NK-92 (cell line): ENCODE measurements around the gene PPP3CA.
"Not testable (repeated sequence)": the region's sequence is repeated elsewhere in the genome, so short reads cannot be mapped to it uniquely, and the experiment has no call there.

Experiments used
- DNase-seq: peaks from one replicate; lab custom pipeline; 2025; ENCODE audit not compliant: unreplicated experiment; lab: John Stamatoyannopoulos, UW

Gene PPP3CA

DNA sequence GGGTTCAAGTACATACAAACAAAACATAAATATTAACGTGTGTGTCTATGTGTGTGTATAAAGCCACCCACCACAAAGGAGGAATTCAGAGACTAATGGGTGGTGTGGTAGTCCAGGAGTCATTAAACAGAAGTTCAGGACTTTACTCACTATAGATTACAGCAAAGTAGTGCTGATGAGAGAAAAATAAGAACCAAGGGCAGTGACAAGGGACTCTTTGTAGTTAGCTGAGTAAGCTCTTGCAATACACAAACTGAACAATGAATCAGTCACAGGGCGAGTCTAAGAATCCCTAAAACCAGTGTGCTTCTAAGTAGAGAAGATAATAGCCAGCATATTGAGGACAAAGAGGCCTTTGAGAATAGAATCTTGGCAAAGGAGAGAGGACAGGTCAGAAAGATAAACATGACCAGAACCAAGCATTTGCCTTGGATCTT is 232.4 kb downstream of the PPP3CA start:
- DNase-seq, result no peak

DNA sequence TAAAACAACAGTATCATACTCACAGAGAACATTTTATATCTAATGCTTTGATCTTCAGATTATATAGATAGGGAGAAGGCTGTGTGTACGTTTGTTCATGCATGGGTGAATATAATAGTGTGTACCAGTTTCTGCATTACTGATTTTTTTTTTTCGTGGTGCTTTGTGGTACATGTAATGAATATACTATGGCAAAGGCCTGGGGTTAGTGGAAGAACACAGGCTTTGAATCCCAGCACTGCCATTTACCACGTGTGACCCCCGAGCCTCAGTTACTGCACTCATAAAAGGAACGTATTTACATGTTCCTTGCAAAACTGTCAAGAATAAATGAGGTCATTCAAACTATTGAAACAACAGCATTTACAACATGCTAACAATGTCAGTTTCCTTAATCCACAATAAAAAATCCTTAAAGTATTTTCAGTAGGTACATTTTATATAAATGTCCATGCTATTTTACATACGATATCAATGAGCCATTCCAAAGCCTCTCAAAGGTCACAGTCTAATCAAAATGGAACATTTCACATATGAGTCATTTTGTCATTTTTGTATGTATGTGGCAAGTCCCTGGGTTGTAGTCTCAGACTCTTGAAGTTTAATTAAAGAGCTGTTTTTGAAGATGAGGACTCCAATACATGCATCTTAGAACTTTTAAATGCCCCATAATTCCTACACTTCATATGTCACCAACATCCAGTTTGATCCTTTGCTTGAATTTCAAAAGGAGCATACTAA is 242.8 kb downstream of the PPP3CA start:
- no peak for DNase-seq

DNA sequence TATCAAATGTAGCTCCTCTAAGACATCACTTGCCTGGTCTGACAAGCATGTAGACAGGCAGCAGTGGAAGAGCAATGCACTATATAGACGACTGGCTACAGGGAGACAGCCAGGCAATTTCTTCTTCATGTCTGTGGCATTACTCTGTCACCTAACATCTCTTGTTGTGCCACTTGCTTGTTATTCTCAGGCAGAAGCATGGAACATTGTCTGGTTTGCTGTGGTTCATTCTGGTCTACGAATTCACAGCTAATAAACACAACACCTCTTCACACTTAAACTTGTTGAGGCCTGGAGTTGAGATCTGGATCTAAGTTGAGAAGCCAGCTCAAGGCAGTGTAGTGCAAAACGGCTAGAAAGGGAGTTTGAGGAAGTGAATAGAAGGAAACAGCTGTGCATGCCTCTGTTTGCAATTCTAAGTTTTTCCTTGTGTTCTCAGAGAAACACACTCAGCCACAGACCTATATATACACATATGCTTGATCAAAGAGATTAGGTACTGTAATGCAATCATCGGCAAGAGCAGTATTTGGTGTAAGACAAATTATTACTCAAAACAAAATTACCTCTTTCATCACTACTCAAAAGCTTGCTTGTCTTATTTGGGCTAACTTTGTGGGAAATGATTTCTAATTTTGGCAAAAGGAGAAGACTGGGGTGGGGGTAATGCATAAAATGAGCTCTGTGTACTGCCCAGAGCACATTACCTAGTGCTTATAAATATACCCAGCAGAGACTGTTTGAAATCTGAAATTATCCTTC is 243.8 kb downstream of the PPP3CA start:
- no peak for DNase-seq

DNA sequence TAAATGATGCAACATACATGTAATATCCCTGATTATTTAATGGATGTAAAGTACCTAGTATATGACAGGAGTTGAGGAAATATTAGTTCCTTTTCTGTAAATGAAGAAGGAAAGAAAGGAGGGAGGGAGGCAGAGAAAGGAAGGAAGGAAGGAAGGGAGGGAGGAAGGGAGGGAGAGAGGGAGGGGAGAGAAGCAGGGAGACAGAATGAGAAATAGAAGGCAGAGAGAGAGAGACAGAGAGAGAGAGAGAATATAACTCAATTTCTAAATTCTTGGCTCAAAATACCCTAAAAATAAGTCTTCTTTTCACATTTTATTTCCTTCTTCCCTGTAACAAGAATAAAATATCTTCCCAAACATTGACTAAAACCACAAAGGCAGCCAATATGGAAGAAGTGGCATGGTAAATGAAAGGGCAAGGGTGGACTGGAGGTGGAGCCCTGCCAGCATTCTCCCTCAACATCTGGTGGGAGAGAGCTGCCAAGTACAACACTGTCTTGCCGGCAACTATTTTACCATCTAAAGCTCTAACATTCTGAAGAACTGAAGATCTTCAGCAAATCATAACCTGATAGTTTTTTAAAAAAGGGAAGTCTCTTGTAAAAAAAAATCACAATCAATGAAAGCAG is 245.1 kb downstream of the PPP3CA start:
- no peak for DNase-seq

DNA sequence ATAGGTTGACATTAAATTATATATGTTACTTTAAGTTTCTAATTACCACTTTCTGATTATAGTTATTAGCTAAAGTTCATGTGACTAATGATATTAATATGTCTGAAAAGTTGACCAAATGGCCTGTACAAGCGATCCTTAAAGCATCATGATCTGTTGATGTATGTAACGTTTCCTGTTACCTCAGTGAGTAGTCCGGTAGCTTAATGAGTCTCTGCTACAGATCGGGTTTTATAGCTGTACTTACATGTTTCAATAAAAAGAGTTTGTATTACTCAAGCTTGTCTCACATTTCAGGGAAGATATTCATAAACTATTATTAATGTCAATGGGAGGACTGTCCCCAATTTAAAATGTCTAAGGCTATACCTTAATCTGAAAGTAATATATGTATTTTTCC is 246.3 kb downstream of the PPP3CA start:
- DNase-seq, result no peak

DNA sequence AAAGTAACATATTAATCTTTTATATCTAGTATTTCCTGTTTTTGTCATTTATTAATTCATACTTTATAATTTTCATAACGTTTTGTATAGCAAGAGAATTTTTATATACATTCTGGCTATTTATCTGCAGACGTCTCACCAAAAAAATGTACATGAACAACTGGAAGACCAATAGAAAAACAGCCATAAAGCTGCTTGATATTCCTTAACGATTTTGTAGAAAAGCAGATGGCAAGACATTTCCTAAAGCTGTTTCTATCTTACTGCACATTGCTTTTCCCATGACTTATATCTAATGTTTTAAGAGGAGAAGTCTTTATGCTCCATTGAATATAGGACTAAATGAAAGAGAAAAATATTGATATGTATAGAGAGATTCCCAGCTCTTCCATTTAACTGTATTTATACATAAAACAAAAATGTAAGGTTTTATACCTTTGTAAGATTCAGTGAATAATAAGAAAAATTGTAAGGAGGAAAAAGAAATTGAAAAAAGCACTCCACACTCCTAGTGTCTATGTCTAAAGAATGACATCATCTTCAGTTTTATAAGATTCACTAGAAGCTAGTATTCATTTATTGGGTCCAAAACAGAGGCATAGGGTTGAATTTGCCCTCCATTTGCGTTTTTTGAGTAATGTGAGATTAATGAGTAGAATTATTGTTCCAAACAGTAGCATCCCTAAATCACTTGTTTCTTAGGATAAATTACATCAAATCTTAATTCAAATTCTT is 248.5 kb downstream of the PPP3CA start:
- no peak for DNase-seq

DNA sequence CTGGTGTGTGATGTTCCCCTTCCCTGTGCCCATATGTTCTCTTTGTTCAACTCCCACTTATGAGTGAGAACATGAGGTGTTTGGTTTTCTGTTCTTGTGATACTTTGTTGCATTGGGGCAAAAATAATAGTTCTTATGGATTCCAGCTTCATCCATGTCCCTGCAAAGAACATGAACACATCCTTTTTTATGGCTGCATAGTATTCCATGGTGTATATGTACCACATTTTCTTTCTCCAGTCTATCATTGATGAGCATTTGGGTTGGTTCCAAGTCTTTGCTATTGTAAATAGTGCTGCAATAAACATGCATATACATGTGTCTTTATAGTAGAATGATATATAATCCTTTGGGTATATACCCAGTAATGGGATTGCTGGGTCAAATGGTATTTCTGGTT is 254.7 kb downstream of the PPP3CA start:
- DNase-seq, result not testable (repeated sequence)

DNA sequence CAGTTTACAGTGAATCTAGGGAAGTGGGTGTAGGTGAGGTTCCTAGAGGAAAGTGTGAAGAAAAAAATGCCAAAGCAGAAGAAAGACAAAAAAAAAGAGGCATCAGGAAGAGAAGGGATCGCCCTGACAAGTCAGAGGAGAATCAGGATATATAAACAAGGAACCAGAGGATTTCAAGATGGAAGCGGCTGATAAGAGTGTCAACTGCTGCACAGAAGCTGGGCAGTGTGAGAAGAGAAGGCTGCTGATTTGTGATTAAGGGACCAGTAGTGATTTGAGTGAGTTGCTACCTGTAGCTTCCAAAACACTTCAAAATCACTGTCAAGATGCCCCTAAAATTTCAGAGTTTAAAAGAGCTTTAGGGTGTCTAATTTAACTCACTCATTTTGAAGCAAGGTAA is 258.2 kb downstream of the PPP3CA start:
- DNase-seq, result no peak

DNA sequence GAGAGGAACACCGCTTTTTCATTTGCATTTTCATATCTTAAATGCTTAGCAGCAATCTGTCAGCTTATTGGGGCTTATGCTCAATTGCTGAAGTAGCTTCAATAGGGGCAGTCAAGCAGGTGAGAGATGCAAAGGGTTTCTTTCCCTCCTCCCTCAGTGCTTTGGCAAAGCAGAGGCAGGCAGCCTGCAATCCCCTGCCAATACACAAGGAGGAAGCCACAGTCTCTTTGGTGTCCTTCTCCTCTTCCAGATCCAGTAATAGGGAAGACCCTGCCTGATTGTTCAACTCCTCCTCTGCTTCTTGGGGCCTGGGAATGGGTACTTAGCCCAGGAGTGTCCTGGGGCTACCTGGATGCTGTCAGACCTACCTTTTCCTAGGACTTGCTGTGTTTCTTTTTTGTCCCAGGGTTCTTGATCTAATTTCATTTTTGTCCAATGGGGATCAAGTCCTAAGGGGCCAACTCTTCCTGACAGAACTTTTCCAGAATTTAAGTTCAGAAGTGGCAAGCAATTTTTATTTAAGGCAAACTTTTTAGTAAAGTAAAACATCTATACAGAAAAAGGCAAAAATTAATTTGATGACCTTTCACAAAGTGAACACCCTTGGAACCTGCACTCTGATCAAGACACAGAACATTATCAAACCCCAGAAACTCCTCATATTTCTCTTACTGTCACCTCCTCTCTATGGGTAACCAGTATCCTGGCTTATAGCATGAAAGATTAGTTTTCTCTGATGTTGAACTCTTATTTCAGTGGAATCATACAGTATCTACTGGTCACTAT is 260.3 kb downstream of the PPP3CA start:
- DNase-seq, result no peak

DNA sequence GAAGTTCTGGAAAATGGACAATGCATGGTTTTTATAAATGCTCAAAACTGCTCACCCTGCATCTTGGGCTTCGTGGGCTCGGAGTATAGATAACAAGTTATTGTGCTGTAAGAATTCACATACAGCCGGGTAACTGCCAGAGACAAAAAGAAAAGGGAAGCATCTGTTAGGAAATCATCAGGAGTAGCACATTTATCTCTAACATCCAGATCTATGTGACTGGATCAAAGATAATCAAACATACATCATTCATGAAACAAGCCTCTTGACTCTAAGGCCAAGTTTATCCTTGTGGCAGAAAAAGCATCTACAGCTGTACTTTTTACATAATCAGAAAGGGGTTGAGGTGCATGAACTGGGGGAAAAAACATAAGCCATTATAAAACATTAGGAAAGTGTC is 264.2 kb downstream of the PPP3CA start:
- no peak for DNase-seq

DNA sequence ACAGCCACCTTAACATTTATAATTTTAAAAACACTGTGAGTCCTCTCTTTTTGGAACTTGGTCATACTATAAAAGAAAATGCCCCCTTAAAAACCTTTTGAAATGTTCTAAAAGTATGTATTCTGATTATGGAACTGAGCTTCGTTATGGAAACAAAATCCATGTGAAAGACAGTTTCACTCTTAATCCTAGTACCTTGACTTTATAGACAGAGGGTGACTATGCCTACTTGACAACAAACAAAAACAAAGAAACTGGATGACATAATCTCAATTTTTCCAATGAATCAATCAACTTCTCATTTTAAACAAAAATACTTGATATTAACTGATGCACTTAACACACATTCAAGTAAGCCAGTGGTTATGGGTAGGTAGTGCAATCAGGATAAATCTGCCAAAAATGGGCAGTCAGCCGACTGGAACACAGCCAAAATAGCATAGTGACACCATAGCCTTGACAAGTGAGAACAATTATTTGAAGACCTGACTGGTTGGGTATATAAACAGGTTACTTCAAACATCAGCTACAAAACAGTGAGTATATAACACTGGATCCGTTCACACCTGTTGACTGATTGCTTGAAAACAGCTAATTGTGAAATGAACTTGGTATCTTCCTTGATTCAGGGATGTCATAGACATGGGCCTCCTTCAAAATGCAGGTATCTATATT is 265.5 kb downstream of the PPP3CA start:
- no peak for DNase-seq

DNA sequence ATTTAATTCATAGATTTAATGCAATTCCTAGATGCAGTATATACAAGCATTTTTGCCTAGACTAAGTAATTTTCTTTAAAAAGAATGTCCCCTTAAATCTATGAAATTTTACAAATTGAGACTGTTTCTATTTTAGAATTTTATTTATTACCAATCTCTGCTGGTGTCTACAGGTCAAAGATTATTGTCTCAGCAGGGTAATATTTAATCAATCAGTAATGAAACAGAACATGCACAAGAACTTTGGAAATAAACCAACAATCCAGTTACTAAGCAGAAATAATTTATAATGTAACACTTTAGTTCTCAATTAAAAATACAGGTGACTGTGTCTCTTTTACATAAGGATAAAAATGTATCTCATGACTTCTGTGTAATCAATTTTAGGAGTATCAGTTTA is 266.2 kb downstream of the PPP3CA start:
- no peak for DNase-seq

DNA sequence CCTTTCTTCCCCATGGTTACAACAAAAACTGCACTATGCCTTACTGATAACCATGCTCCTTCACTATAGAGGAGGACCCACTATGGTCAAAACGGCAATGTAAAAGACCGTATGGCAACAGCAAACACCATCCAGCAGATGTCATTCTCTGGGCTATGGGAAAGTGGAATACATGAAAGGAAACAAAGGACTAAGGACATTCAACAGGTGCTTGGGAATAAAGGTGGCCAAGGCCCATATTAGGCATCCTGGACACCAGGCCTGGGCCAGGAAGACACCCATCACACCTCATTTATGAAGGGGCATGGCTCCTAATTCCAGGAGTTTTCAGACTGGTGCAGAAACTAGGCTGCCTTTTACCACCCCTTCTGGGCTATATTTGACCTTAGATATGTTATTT is 268.4 kb downstream of the PPP3CA start:
- DNase-seq, result no peak

DNA sequence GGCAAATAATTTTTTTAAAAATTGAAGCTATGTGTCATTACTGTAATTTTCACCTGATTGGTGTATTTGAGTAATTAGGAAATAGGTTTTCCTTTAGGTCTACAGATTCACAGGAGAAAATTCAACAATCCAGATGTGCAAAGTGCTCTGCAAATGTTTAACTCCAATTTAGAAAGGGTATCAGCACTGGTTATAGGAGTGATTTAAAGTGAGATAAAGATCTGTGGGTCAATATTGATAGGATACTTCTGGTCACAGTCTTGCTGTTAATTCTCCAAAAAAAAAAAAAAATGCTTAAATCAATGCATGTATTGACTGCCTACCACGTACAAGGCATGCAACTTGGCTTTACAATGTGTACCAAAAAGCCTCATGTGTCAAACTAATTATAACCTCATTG is 271.3 kb downstream of the PPP3CA start:
- no peak for DNase-seq

DNA sequence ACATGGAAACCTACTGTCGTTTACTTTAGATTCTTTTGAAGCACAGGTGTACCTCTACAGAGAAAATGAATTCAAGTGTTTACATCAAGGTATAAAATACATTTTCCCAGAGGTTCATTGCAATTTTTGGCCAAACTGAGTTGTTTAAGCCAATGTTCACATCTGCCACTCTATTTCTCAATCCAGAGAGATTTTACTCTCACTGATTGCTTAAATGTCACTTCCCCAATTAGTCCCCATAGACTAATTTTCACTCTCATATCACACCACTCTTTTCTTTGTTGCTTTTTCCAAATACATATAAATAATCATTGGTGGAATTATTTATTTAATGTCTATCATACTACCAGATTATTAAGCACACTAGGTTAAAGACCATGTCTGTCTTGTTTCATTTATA is 271.8 kb downstream of the PPP3CA start:
- no peak for DNase-seq

DNA sequence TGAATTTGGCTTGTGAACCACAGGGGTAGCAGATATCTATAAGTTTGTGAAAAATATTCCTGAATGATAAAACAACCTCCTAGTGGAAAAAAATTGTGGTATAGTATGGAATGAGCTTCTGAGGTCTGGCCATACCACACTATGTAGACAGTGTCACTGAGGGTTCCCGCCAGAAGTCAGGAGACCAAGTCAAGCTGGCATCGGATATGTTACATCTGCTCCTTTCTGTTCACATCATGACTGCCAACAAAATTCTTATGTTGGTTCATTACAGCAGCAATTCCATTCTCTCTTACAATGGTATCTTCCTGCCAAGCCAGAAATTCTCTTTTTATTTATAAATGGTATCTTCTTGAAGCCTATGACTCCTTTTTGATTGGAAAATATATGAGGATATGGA is 273.0 kb downstream of the PPP3CA start:
- DNase-seq, result no peak

DNA sequence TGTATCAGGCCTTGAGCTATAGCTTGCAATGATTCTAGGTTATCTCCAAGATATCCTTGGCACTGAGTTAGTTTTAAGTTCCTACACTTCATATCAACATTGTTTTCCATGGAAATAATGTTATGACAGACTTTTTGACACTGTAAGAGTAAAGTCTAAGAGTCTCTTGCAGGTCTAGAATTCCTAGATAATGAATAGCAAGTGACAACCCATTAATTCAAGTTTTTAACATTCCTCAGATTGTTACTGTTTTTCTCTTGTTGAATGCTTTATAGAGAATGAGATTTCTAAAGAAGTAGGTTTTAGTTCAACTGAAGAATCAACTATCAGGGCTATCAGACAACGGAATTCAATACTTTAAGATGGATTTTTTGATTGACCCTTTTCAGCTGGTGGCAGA is 276.1 kb downstream of the PPP3CA start:
- DNase-seq, result no peak

DNA sequence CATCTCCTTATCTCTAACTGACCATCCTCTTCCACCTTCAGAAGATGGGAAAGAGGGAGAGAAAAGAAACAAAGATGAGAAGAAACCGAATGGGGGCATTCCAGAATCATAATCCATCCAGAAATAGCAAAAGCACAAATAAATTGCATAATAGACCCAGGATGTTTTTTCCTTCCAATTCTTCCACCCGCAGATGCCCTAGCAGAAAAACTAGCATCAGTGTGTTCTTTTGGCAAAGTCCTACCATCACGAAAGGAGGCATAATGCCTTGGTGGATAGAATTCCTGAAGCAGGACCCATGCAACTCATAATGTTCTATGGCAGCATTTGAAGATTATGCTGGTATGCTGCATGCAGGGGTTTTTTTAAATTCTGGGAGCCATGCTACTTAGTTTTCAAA is 279.2 kb downstream of the PPP3CA start:
- no peak for DNase-seq

DNA sequence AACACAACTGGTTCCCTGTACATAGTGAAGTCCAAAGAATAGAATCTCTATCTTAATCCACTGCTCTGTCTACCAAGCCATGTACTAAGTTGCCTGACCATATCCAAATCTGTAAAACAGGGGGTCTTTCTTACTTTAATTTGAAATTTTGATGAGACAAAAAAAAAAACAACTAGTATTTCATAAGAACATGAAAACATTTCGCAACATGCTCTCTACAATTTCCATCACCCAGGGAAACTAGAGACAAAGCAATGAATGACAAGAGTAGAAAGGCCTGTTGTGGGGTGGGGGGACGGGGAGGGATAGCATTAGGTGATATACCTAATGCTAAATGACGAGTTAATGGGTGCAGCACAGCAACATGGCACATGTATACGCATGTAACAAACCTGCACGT is 279.9 kb downstream of the PPP3CA start:
- no peak for DNase-seq

DNA sequence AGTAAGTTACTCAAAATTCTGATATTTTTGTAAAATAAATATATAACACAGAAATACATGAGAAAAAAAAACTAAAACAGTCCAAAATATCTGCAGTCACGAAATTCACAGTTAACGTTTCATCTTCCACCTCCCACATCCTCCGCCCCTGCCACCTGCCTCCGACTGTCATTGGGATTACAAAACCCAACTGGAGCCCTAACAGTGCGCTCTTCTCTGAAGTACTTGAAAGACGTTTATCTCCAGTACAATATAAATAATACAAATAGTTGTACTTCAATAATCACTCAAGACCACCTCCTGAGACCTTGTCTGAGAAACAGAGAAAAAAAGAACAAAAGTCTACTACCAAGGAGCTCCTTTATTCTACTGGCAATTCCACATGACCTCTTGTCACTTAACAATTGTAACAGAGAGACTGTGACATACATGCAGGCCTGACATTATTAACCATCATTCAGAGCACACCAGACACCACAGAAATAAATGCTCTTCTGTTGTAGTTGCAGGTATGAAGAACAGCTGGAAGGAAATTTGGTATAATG is 280.6 kb downstream of the PPP3CA start:
- no peak for DNase-seq
